ENCODE data around the gene SS18L1.

SS18L1 gene

GRCh38 chr20:62145688-62146018, 2.1 kb downstream of the SS18L1 start:
- DNase-seq (ENCODE audit: low read depth in 1 of 2, low spot score in 1 of 2), result no peak
- no peaks in the 10 kb centered on the region for H3K27me3 ChIP-seq (ENCODE audit: insufficient read depth, poor library complexity, severe bottlenecking)
- H3K27ac ChIP-seq (replicated peaks), result no peak overlapping the region
- H3K4me3 ChIP-seq (replicated peaks; ENCODE audit: insufficient read depth, low read length), result no peak overlapping the region
- TF ChIP-seq POLR2AphosphoS5 (IDR thresholded peaks at IDR 0.05; ENCODE audit: low read depth) (no peak), SPI1 (IDR thresholded peaks at IDR 0.05; ENCODE audit: borderline replicate concordance, low read depth) (no peak), GABPA (IDR thresholded peaks at IDR 0.05; ENCODE audit: low read depth) (no peak)
- TF ChIP-seq, protein P1, sequence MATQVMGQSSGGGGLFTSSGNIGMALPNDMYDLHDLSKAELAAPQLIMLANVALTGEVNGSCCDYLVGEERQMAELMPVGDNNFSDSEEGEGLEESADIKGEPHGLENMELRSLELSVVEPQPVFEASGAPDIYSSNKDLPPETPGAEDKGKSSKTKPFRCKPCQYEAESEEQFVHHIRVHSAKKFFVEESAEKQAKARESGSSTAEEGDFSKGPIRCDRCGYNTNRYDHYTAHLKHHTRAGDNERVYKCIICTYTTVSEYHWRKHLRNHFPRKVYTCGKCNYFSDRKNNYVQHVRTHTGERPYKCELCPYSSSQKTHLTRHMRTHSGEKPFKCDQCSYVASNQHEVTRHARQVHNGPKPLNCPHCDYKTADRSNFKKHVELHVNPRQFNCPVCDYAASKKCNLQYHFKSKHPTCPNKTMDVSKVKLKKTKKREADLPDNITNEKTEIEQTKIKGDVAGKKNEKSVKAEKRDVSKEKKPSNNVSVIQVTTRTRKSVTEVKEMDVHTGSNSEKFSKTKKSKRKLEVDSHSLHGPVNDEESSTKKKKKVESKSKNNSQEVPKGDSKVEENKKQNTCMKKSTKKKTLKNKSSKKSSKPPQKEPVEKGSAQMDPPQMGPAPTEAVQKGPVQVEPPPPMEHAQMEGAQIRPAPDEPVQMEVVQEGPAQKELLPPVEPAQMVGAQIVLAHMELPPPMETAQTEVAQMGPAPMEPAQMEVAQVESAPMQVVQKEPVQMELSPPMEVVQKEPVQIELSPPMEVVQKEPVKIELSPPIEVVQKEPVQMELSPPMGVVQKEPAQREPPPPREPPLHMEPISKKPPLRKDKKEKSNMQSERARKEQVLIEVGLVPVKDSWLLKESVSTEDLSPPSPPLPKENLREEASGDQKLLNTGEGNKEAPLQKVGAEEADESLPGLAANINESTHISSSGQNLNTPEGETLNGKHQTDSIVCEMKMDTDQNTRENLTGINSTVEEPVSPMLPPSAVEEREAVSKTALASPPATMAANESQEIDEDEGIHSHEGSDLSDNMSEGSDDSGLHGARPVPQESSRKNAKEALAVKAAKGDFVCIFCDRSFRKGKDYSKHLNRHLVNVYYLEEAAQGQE (IDR thresholded peaks at IDR 0.05; ENCODE audit: insufficient replicate concordance, low read depth), result no peak
- TF ChIP-seq, protein P2, sequence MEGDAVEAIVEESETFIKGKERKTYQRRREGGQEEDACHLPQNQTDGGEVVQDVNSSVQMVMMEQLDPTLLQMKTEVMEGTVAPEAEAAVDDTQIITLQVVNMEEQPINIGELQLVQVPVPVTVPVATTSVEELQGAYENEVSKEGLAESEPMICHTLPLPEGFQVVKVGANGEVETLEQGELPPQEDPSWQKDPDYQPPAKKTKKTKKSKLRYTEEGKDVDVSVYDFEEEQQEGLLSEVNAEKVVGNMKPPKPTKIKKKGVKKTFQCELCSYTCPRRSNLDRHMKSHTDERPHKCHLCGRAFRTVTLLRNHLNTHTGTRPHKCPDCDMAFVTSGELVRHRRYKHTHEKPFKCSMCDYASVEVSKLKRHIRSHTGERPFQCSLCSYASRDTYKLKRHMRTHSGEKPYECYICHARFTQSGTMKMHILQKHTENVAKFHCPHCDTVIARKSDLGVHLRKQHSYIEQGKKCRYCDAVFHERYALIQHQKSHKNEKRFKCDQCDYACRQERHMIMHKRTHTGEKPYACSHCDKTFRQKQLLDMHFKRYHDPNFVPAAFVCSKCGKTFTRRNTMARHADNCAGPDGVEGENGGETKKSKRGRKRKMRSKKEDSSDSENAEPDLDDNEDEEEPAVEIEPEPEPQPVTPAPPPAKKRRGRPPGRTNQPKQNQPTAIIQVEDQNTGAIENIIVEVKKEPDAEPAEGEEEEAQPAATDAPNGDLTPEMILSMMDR (IDR thresholded peaks at IDR 0.05; ENCODE audit: insufficient read depth, low read length), result no peak

DNA sequence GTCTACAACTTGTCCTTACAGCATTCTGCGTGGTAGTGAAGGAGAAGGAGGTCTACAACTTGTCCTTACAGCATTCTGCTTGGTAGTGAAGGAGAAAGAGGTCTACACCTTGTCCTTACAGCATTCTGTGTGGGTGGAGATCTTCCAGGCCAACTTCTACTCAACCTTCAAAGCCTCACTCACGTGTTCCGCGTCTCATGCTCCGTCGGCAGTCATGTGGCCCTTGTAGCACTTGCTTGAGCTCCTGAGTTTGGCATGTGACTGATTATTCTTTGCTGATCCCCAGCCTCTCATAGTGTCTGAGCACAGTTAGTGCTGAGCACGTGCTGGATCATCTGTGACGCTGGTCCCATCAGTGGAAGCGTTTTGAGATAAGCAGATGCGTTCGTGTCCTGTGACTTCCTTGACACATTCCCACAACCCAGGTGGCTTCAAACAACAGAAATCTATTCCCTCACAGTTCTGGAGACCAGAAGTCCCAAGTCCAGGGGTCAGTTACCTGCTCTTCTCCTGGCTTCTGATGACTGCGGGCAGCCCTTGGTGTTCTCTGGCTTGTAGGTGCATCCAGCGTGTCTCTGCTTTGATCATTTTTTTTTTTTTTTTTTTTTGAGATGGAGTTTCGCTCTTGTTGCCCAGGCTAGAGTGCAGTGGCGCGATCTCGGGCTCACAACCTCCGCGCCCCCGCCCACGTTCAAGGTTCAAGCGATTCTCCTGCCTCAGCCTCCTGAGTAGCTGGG, 2.6 kb downstream of the SS18L1 start:
- no peaks in the 10 kb centered on the region for H3K27me3 ChIP-seq (ENCODE audit: insufficient read depth, poor library complexity, severe bottlenecking)
- no peak overlapping the region for H3K27ac ChIP-seq (replicated peaks)
- H3K4me3 ChIP-seq (replicated peaks; ENCODE audit: insufficient read depth, low read length), result no peak overlapping the region
- TF ChIP-seq, protein P2 (IDR thresholded peaks at IDR 0.05; ENCODE audit: insufficient read depth, low read length), result no peak
- TF ChIP-seq GABPA (IDR thresholded peaks at IDR 0.05; ENCODE audit: low read depth), result no peak
- TF ChIP-seq SPI1 (IDR thresholded peaks at IDR 0.05; ENCODE audit: borderline replicate concordance, low read depth), result no peak
- TF ChIP-seq POLR2AphosphoS5 (IDR thresholded peaks at IDR 0.05; ENCODE audit: low read depth), result no peak
- DNase-seq (ENCODE audit: low read depth in 1 of 2, low spot score in 1 of 2), result no peak

- Histone ChIP-seq H3K27me3 (ENCODE audit: insufficient read depth, poor library complexity, severe bottlenecking) (no peaks in the 10 kb centered on the region), H3K4me3 (replicated peaks; ENCODE audit: insufficient read depth, low read length) (no peak overlapping the region), H3K27ac (replicated peaks) (no peak overlapping the region)
- TF ChIP-seq, protein P1 (IDR thresholded peaks at IDR 0.05; ENCODE audit: insufficient replicate concordance, low read depth), result no peak
- TF ChIP-seq POLR2AphosphoS5 (IDR thresholded peaks at IDR 0.05; ENCODE audit: low read depth) (no peak), GABPA (IDR thresholded peaks at IDR 0.05; ENCODE audit: low read depth) (no peak), SPI1 (IDR thresholded peaks at IDR 0.05; ENCODE audit: borderline replicate concordance, low read depth) (no peak)
- TF ChIP-seq, protein P2 (IDR thresholded peaks at IDR 0.05; ENCODE audit: insufficient read depth, low read length), result no peak
- DNase-seq (ENCODE audit: low read depth in 1 of 2, low spot score in 1 of 2), result no peak
Measured at GRCh38 chr20:62147125-62147524, 3.6 kb downstream of the SS18L1 start.

- no peak overlapping the region for H3K27ac ChIP-seq (replicated peaks)
Measured at GRCh38 chr20:62147528-62147927, 4.0 kb downstream of the SS18L1 start.

More at GRCh38 chr20:62147528-62147927, 4.0 kb downstream of the SS18L1 start:
- H3K27me3 ChIP-seq (ENCODE audit: insufficient read depth, poor library complexity, severe bottlenecking), result no peaks in the 10 kb centered on the region
- no peak overlapping the region for H3K4me3 ChIP-seq (replicated peaks; ENCODE audit: insufficient read depth, low read length)
- TF ChIP-seq, protein P2 (IDR thresholded peaks at IDR 0.05; ENCODE audit: insufficient read depth, low read length), result no peak
- TF ChIP-seq SPI1 (IDR thresholded peaks at IDR 0.05; ENCODE audit: borderline replicate concordance, low read depth) (no peak), GABPA (IDR thresholded peaks at IDR 0.05; ENCODE audit: low read depth) (no peak), POLR2AphosphoS5 (IDR thresholded peaks at IDR 0.05; ENCODE audit: low read depth) (no peak)
- TF ChIP-seq, protein P1 (IDR thresholded peaks at IDR 0.05; ENCODE audit: insufficient replicate concordance, low read depth), result no peak
- DNase-seq (ENCODE audit: low read depth in 1 of 2, low spot score in 1 of 2), result no peak
